NOMO-1 (cell line): ENCODE measurements around the gene MICU1.
"Not testable (repeated sequence)": the region's sequence is repeated elsewhere in the genome, so short reads cannot be mapped to it uniquely, and the experiment has no call there.

Source experiments
- DNase-seq, 2 experiments: peaks; one replicate each; lab custom pipeline; 2025; ENCODE audit not compliant: unreplicated experiment in 2 of 2; lab: John Stamatoyannopoulos, UW

MICU1 gene

GRCh38 chr10:72354356-72355213 lies 271.3 kb downstream of the MICU1 start, which contains the start of gene DNAJB12:
TSS of gene DNAJB12 (minus strand) at chr10:72354919. CDS start at chr10:72354897, 22 bp downstream.
- peak; percentile 89 to 94 for DNase-seq

GRCh38 chr10:72353965-72354355 lies 271.9 kb downstream of the MICU1 start:
- no peak for DNase-seq

- DNase-seq: no peak
Measured at GRCh38 chr10:72353028-72353964, 272.6 kb downstream of the MICU1 start.

- DNase-seq: no peak
Measured at GRCh38 chr10:72351479-72351878, 274.4 kb downstream of the MICU1 start.

GRCh38 chr10:72349438-72349837 lies 276.4 kb downstream of the MICU1 start:
- no peak for DNase-seq

GRCh38 chr10:72348282-72348681 lies 277.6 kb downstream of the MICU1 start:
- no peak for DNase-seq

- DNase-seq: not testable (repeated sequence)
Measured at GRCh38 chr10:72346117-72346516, 279.8 kb downstream of the MICU1 start.

GRCh38 chr10:72344932-72345331 lies 280.9 kb downstream of the MICU1 start:
- no peak for DNase-seq

GRCh38 chr10:72342911-72343310 lies 283.0 kb downstream of the MICU1 start:
- DNase-seq: no peak

- DNase-seq: peak in 1 of 2 experiments; percentile 10
Measured at GRCh38 chr10:72340510-72341261, 285.2 kb downstream of the MICU1 start.

GRCh38 chr10:72338180-72338579 lies 287.7 kb downstream of the MICU1 start:
- DNase-seq: no peak

GRCh38 chr10:72337722-72338121 lies 288.2 kb downstream of the MICU1 start:
- no peak for DNase-seq

GRCh38 chr10:72337039-72337629 lies 288.7 kb downstream of the MICU1 start:
- DNase-seq: peak; percentile 8 to 13

- DNase-seq: no peak
Measured at GRCh38 chr10:72336259-72337038, 289.4 kb downstream of the MICU1 start.

GRCh38 chr10:72335394-72336258 lies 290.3 kb downstream of the MICU1 start:
- DNase-seq: no peak

- peak; percentile 62 to 71 for DNase-seq
Measured at GRCh38 chr10:72334825-72335393, 291.0 kb downstream of the MICU1 start.

GRCh38 chr10:72334196-72334824 lies 291.6 kb downstream of the MICU1 start:
- no peak for DNase-seq
